HG03521 (cell line): Measurements from ENCODE around the gene ADGRG1.

Source experiments
- ATAC-seq: cut with Tn5 transposase; IDR thresholded peaks from one replicate; pipeline ENCODE4 v1.9.1; 2021; ENCODE audit warnings: mild to moderate bottlenecking, moderate library complexity; ENCODE audit not compliant: unreplicated experiment

Gene ADGRG1

DNA sequence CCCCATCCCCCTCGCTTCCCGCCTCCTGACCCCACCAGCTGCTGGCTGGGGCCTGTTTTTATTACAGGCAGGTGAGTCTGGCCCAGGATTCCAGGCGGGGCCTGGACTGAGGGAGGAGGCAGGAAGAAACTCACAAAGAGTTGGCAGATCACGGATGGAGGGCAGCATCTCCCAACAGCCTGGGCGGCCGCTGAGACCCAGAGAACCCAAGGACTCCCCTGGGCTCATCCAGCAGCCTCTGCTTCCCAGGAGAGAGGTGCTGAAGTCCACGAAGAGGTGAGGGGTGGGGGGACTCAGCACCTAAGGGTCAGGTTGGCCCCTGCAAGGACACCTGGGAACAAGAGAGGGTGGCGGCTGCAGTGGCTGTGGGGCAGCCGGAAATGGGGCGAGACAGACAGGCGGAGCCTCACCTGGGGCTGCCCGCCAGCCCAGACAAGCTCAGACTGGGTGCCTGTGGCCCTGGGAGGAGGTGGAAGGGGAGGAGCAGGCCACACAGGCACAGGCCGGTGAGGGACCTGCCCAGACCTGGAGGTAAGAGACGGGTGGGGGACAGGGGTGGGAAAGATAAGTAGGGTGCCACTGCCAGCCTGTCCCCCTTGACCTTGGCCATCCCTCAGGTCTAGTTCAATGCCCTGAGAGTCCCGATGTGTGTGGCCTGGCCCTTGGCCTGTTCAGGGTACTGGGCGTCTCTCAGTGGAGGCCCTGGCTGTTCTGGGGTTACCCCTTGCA lies 8.7 kb upstream of the ADGRG1 start:
- ATAC-seq, result no peak

DNA sequence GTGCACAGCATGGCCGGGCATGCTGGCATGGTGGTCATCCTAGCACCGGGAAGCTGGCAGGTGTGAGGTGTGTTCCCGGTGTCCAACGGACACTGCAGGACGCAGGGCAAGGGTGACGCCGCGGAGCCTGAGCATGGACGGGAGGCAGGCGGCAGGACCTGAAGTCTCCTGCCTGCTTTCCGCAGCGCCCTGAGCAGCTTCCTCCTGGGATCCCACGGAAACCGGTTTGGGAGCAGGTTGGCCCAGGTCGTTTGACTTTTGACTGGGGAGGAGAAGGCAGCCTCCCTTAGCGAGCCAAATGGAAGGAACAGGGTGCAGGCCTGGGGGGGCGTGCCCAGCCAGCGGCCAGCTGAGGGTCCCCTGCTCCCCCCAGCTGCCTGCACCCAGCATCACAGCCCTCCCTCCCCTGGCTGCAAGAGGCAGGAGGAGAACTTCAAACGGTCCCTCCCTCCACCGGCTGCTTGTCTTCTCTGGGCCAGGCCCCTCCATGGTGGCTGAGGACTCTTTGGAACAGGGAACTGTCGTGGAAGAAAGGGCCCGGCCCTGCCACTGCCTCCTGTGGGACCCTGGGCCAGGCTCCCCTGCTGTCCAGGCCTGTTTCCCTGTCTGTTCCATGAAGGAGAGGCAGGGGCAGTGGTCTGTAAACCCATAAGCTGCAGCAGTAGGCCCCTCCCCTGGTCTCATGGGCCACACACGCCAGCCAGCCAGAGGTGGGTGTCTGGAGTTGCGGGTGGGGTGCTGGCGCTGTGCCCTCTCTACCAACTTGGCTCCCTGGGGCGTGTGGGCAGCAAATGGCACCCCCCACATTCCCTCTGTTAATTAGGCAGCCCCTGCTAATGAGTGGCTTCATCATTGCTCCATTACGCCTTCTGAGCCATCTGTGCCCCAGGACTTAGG lies 7.8 kb upstream of the ADGRG1 start:
- ATAC-seq, result no peak

DNA sequence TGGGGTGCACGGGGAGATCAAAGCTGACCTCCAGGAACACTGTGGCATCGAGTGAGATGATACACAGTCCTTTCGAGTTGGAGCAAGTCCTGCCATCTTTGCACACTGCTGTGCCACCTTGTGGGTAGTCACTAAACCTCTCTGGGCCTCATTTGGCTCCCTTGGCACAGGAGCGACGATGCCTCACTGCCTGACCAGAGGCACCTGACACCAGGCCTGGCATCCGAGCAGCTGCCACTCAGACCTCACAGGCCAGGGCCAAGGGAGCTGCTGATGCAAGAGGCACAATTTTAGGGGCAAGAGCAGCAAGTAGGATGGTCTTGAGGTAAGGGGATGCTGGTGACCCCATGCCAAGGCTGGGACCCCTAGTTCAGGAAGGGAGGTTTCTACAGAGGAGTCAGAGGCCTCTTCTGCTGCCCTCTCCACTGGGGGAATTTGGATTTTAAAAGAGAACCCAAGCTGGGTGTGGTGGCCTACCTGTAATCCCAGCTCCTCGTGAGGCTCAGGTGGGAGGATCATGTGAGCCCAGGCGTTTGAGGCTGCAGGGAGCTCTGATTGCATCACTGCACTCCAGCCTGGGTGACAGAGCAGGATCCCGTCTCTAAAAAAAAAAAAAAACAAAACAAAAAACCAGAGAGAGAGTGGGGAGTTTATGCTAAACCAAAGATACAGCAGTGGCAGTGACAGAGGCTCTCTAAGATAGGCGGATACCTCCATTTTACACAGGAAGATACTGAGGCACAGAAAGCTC lies 6.7 kb upstream of the ADGRG1 start:
- no peak for ATAC-seq

DNA sequence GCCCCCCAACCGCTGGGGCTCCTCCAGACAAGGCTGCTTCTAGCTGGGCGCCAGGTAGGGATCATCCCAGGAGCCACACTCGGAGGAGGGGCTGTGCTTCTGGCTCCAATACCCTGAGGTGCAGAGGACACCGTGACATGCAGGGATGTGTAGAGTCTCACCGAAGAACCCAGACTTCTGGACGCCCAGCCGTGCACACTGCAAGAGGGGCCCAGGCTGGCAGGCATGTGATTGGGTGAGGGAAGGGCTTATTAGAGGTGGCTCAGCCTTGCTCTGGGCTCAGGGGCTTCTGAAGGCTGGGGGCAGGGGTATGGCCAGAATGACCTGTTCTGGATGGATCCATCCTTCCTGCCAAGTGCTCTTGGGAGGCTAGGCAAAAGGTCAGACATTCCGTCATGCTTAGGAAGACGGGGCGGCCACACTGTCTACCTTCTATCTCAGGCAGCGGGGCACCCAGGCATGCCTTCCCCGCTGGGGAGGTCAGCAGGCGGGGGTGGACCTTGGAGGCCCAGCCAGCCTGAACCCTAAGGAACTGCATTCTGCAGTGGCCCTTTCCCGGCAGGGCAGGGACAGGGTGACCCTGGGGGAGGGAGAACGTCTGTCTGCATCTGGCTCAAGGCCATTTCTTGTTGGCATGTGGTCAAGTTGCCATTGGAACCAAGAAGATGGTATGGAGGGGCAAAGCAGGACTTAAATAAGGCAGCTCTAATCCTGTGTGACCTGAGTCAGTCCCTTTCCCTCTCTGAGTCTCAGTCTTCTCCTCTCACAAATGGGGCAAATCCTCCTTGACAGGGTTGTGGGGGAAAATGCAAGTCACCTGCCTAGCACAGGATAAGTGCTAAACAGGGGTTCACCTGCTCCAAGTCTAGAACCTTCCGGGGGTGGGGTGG lies 5.8 kb upstream of the ADGRG1 start:
- no peak for ATAC-seq

DNA sequence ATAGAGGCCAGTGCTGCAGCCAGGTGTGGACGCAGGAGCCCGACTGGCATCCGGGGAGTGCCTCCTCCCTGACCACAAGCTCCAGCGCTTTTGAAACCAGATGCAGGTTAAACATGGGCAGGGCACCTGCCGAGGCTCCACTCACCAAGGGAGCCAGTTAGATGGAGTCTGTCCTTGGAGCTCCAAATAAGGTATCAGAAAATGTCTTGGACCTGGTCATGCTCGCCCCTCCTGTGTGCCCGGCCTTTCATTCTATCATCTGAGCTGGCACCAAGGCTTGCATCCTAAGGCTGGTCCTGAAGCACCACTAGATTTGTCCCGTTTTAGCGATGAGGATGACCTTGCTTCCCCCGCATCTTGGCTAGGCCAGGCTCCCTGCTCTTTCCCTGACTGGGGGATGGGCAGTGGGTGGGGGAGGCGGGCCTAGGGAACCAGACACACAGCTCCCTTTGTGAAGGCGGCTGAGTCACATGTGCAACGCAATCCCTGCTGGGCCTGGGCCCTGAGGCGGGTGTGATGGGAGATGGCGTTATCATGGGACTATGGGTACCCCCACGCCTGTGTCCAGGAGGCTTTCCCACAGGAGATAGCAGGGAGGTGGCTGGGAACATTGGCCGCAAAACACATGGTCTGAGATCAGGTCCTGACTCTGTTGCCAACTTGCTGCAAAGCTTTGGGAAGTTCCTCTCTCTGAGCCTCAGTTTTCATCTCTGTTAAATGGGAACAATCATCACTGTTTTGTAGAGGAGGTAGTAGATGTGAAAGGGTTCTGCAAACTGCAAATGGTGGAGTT lies 5.0 kb upstream of the ADGRG1 start:
- ATAC-seq, result no peak

DNA sequence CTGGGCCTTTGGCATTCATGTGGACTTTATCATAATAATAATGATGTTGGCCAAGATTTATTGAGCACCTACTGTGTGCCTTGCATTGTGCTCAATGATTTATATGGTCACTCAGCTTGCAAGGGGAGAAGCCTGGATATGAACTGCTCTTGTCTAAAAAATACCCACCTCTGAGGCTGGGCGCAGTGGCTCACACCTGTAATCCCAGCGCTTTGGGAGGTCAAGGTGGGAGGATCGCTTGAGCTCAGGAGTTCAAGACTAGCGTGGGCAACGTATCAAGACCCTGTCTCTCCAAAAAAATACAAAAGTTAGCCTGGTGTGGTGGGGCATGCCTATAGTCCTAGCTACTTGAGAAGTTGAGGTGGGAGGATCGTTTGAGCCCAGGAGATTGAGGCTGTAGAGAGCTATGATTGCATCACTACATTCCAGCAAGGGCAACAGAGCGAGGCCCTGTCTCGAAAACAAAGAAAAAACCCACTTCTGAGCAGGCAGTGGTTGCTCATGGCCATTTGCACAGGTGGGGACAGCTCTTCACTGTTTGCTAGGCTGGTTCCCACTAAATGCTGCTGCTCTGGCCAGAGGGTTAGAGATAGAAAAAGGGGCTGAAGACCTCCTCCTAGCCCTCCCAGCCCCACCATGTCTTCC lies 4.3 kb upstream of the ADGRG1 start:
- ATAC-seq, result no peak

DNA sequence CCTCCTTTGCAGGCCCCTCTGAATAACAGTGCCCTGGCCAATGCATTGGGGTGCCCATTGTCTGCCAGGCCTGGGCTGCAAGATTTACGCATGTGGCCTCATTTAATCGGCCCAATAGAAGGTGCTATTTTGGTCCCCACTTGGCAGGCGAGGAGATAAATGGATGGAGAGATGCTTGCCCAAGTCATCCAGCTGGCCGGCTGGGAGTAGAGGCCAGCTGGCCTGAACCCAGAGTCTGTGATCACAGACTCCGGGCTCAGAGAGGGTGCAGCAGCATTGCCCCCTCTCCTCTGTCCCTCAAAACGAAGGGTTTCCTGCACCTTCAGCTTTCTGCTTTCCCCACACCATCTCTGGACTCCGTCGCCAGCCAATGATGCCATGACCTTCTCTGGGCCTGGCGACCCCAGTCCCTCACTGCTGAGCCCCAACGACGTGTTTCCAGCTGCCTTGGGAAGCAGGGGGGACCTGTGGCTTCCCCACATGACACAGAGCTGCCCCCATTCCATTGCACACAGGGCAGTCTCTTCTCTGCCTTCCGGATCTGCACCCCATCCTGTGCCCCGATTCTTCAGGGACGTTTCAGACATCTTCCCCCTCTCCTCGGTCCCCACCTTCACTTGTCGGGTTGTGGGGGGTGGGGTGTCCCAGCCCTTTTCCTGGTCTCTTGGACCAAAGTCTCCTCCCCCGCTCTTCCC lies 3.5 kb upstream of the ADGRG1 start:
- no peak for ATAC-seq

DNA sequence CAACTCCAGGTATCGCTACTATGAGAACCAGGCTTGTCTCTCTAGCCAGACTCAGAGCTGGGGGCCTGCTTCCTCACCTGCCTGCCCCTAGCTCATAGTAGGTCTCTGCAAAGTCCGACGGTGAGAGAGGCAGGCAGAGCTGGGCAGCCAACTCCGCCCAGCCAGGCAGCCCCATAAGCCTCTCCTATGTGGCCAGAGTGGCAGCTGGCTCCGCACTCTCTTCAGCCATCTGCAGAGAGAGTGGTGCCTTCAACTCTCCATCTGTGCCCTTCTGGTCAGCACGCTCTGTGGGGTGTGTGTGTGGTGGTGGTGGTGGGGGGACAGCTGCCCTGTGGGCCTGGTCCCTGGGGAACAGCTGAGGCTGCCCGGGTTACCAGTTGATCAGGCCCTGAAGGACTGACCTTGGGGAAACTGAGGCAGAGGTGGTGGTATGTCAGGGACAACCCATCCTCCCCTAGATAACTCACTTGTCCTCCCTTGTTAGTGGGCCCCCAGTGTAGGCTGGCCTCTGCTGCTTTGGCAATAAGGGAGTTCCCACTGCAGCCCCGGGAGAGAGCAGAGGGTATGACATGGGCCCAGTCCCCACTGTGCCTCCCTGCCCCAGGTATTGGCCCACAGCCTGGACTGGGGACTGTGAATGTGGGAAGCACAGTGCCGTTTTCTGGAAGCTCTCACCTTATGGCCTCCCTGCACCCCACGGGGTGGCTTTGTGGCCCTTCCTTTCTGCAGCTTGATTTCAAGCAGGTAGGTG lies 1.8 kb upstream of the ADGRG1 start:
- no peak for ATAC-seq

DNA sequence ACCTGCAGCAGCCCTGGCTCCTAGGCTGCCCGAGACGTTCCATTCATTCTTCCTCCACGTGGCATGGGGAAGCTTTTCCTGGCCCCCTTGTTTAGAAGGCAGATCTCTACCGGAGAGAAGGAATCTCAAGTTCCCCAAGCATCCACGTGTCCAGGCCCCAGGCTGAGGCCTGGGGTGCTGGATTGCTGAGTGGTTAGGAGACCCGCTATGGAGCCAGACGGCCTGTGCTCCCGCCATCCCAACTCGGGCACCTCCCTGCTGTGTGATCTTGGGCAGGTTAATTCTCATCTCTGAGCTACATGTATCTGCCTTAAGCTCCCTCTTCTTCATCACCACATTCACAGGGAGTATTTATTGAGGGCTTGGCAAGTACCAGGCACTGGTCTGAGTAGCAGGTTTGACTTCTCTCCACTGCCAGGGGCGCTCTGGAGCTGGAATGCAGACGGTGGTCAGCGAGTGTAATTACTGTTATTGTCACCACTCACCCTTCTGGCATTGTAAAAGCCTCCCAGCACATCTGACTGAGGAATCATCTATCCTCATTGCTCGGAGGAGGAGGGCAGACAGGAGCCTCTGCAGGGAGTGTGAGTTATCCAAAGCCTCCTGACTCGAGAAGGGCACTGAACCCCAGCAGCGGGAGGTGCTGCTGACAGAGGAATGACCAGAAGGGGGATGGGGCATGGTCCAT lies 1.1 kb upstream of the ADGRG1 start:
- no peak for ATAC-seq

DNA sequence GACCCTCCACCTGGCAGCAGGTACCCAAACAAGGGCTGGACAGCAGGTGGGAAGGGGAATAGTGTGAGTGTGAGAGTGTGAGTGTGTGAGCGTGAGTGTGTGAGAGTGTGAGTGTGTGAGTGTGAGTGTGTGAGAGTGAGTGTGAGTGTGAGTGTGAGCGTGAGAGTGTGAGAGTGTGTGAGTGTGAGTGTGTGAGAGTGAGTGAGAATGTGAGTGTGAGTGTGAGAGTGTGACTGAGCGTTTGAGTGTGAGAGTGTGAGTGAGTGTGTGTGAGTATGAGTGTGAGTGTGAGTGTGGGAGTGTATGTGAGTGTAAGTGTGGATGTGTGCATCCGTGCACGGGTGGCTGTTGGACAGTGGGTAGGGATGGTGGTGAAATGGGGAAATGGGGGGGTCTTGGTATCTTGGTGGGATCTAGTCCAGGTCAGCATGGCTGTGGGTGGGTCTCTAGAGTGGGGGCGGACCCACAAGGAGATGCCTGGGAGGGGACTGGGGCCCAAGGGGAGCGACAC lies 408 bp downstream of the ADGRG1 start:
- no peak for ATAC-seq

DNA sequence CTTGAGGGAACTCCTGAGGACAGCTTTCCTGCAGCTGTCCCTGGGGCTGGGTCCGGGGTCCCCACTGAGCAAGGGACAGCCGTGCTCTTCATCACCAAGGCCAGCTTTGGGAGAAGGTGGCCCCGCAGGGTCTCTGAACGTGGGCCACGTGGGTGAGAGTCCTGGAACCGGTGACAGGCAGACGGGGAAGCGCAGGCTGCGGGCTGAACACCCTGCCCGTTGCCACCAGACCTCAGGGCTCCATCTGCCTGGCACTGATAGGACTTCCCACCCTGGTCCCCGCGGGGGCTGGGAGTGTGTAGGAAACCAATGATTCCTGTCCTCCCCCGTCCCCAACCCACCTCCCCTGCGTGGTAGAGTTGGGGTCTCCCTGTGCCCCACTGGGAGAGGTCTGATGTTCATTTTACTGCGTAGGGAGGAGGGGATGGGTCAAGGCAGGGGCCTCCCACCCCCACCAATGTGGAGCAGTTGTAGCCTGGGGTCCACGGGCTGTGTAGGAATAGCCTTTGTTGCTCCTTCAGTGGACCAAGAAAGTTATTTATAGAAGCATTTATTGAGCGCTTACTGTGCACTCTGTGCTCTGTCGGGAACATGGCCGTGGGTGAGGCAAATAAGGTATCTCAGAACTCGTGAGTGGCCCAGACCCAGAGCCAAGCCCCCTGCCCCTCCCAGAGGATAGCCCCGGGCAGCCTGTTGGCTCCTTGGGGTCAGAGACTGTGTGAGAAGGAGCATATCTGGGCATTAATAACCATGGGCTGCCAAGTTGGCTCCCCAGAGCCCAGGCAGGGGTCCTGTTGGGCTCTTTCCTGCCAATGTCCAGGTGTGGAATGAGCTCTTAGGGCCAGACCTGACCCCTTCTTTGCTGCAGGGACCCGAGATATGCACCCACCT lies 1.3 kb downstream of the ADGRG1 start:
- no peak for ATAC-seq

DNA sequence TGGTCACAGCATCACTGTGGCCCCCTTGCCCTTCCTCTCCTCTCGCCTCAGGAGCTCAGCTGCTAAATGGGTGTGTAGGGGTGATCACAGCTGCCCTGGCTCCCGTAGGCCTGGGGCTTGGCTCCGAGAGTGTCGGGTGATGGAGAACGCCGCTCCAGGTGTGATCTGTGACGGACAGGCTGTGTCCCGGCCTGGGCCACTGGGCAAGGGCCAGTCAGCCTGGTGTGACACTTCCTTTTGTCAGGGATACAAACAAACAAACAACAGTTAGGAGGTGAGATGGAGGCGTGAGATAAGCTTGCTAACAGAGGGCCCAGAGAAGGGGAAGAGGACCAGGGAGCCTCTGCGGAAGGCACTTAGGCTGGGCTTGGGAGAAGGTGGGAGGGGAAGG lies 2.0 kb downstream of the ADGRG1 start:
- no peak for ATAC-seq

DNA sequence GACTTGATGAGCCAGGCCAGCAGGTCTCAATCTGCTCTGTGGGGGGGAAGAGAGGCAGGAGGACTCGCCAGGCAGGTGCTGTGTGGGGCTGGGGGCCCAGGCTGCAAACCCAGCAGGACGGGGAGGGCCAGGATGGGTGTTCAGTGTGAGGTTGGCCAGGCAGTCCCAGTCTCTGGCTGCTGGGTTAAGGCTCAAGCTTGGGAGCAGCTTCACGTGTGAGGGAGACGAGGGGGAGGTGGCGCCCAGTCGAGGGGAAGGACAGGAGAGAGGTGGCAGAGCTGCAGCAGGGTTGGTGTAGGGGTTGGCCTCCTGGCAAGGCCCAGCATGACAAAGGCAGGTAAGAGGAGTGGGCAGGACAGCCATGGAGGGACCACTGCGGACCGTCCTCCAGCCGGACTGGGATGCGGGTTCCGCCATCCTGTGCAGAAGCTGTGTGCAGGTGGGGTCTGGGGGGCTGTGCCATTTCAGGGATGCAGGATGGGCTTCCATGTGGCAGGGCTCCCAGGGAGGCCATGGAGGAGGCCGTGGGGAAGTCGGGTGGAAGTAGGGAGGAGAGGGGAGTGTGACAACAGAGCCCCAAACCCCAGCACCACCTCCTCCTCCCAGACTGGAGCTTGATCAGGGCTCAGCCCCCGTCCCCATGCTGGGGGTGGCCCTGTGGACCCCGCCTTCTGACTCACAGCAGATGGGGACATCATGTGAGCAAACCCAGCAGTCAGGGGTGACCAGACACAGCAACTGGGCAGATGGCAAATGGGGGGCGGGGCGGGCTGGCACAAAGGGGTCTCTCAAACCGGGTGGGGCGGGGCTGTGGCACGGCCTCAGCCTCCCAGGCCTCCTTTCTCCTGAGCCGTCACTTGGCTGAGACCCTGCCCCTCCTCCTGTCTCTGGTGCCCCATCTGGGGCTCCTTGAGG lies 2.8 kb downstream of the ADGRG1 start:
- ATAC-seq, result no peak

DNA sequence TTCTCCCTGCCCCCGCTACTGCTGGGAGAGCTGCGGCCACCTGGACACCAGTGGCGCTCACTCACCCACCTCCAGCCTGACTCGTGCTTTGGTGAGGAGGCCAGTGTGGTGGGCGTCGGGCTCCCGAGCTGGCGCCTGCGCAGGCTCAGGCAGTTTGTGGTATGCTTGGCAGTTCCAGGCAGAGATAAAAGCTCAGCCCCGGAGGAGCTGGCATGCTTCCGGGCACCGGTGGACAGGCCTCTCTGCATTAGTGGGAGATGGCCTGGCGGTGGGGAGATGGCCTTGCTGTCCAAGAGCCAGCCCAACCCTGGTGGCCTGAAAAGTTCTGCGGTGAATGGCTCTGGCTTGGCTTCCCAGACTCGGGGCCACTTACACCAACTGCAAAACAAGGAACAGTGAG lies 4.1 kb downstream of the ADGRG1 start:
- ATAC-seq, result no peak

DNA sequence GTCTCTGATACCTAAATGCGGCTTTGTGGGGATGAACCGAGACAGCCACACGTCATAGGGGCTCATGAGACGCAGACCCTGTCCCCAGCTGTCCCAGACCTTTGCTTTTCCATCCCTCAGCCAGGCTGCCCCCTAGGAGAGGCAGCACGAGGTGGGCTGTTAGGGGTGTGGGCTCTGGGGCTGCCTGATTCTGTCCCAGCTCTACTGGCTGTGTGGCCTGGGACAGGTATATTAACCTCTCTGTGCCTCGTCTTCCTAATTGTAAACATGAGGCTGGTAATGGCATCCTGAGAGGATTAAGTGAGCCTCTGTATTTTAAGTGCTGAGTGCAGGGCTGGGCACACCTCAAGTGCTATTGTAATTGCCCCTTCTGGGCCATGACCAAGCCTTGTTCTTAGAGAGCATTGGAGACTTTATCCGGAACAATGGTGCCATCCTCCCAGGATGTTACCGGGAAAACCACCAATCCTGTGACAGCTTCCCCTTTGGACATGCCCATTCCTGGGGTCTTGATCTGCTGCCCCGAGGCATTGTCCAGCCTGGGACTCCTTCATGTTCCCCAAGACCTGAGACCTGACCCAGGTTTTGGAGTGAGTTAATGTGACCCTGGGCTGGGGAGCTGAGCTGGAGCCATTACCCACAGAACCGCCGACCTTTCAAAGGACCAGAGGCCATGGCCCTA lies 5.1 kb downstream of the ADGRG1 start:
- no peak for ATAC-seq
